ENCODE measurements around the gene ITGB2. TPM values are rescaled to one million over a fixed set of nuclear protein-coding genes. Genes with fewer than 3 reads are reported as not detected.
A peak's percentile ranks its signal among the peaks of the same experiment; 100 is the strongest.
"Not testable (repeated sequence)": the region's sequence is repeated elsewhere in the genome, so short reads cannot be mapped to it uniquely, and the experiment has no call there.

ITGB2 gene
- total and polyA plus RNA-seq, 4 donors: 19.2 to 36.7 (median 27.8) TPM

- Histone ChIP-seq H3K27me3 (ENCODE audit: control insufficient read depth, insufficient read depth, low read length) (peaks cover 60% of the 10 kb centered on the region), H3K4me1 (ENCODE audit: control insufficient read depth, insufficient read depth, low read length) (peaks cover 23% of the 10 kb centered on the region), H3K9me3 (ENCODE audit: control insufficient read depth, insufficient read depth, low read length) (no peaks in the 10 kb centered on the region), H3K36me3 (ENCODE audit: control insufficient read depth, insufficient read depth, low read length) (peaks cover 23% of the 10 kb centered on the region), H3K27ac (ENCODE audit: low read depth, low read length) (no peak overlapping the region), H3K4me3 (ENCODE audit: low read depth, low read length) (no peak overlapping the region)
- WGBS (ENCODE audit: insufficient coverage): 2% methylated on average over 67 of the region's 68 CpGs
- DNase-seq (ENCODE audit: low read depth in 4 of 6, low spot score in 6 of 6): no peak
These were observed 11.9 kb upstream of the ITGB2 start for GRCh38 chr21:44932408-44933181.

GRCh38 chr21:44931501-44932407, 11.1 kb upstream of the ITGB2 start:
- 1% methylated on average over 68 of the region's 78 CpGs for WGBS (ENCODE audit: insufficient coverage)
- Histone ChIP-seq H3K9me3 (ENCODE audit: control insufficient read depth, insufficient read depth, low read length) (no peaks in the 10 kb centered on the region), H3K36me3 (ENCODE audit: control insufficient read depth, insufficient read depth, low read length) (peaks cover 23% of the 10 kb centered on the region), H3K27ac (ENCODE audit: low read depth, low read length) (no peak overlapping the region), H3K4me1 (ENCODE audit: control insufficient read depth, insufficient read depth, low read length) (peaks cover 25% of the 10 kb centered on the region), H3K27me3 (ENCODE audit: control insufficient read depth, insufficient read depth, low read length) (peaks cover 69% of the 10 kb centered on the region), H3K4me3 (ENCODE audit: low read depth, low read length) (no peak overlapping the region)
- DNase-seq (ENCODE audit: low read depth in 4 of 6, low spot score in 6 of 6): no peak

GRCh38 chr21:44931137-44931500, 10.4 kb upstream of the ITGB2 start:
- H3K27me3 ChIP-seq (ENCODE audit: control insufficient read depth, insufficient read depth, low read length): peaks cover 73% of the 10 kb centered on the region
- peak in 1 of 6 donors; percentile 20 for DNase-seq (ENCODE audit: low read depth in 4 of 6, low spot score in 6 of 6)
- H3K4me3 ChIP-seq (ENCODE audit: low read depth, low read length): no peak overlapping the region
- WGBS (ENCODE audit: insufficient coverage): 1% methylated on average over 19 of the region's 19 CpGs
- H3K27ac ChIP-seq (ENCODE audit: low read depth, low read length): no peak overlapping the region
- H3K36me3 ChIP-seq (ENCODE audit: control insufficient read depth, insufficient read depth, low read length): peaks cover 23% of the 10 kb centered on the region
- H3K9me3 ChIP-seq (ENCODE audit: control insufficient read depth, insufficient read depth, low read length): no peaks in the 10 kb centered on the region
- H3K4me1 ChIP-seq (ENCODE audit: control insufficient read depth, insufficient read depth, low read length): peaks cover 25% of the 10 kb centered on the region

DNA sequence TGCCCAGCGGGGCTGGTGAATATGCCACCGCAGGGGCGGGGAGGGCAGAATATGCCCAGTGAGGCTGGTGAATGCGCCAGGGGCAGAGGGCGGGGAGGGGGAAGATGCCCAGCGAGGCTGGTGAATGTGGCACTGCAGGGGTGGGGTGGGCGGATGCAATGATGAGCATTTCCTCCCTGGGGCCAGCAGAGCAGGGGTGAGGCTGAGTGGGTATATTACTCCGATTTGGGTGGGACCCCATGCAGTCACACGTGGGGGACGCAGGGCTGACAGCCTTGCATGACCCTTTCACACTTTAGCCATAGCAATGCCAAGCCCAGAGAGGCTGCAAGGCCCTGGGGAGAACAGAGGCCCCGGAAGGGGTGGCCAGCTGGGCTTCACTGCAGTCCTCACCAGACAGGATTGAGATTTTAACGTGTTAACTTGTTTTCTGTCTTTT, 9.9 kb upstream of the ITGB2 start:
- no peaks in the 10 kb centered on the region for H3K9me3 ChIP-seq (ENCODE audit: control insufficient read depth, insufficient read depth, low read length)
- peaks cover 25% of the 10 kb centered on the region for H3K4me1 ChIP-seq (ENCODE audit: control insufficient read depth, insufficient read depth, low read length)
- no peak overlapping the region for H3K4me3 ChIP-seq (ENCODE audit: low read depth, low read length)
- DNase-seq (ENCODE audit: low read depth in 4 of 6, low spot score in 6 of 6): no peak
- WGBS (ENCODE audit: insufficient coverage): 34% methylated on average over 9 of the region's 12 CpGs
- peaks cover 21% of the 10 kb centered on the region for H3K36me3 ChIP-seq (ENCODE audit: control insufficient read depth, insufficient read depth, low read length)
- H3K27me3 ChIP-seq (ENCODE audit: control insufficient read depth, insufficient read depth, low read length): peaks cover 73% of the 10 kb centered on the region
- no peak overlapping the region for H3K27ac ChIP-seq (ENCODE audit: low read depth, low read length)

DNA sequence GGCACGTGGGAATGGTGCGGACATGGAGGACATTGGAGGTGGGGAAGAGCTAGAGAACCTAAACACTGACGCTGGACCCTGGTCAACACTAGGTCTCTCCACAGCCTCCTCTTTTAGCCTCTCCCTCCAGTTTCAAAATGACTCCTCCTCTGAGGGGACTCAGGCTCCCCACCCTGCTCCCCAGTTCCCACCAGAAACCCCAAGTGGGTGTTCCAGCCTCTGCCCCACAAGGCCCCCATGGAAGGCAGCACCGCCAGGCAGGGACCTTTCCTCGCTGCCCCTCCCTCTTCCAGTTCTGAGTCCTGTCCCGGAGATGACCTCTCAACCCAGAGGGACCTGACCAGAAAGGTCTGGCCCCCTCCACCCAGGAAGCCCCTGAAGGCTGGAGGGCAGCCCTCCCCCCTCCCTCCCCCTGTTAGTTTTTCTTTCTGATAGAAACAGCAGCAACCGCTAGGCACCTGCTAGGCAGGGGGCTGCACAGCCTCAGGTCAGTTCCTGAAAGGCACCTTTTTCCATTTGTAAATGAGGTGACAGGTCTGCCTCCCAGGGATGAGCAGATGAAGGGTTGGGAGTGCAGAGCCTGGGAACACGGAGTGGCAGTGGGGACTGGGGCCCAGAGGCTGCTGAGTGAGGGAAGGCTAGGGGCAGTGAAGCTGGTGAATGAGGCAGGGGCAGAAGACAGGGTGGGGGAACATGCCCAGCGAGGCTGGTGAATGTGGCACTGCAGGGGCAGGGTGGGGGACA, 9.3 kb upstream of the ITGB2 start:
- Histone ChIP-seq H3K27me3 (ENCODE audit: control insufficient read depth, insufficient read depth, low read length) (peaks cover 73% of the 10 kb centered on the region), H3K4me3 (ENCODE audit: low read depth, low read length) (no peak overlapping the region), H3K9me3 (ENCODE audit: control insufficient read depth, insufficient read depth, low read length) (no peaks in the 10 kb centered on the region), H3K27ac (ENCODE audit: low read depth, low read length) (no peak overlapping the region), H3K4me1 (ENCODE audit: control insufficient read depth, insufficient read depth, low read length) (peaks cover 25% of the 10 kb centered on the region), H3K36me3 (ENCODE audit: control insufficient read depth, insufficient read depth, low read length) (peaks cover 16% of the 10 kb centered on the region)
- no peak for DNase-seq (ENCODE audit: low read depth in 4 of 6, low spot score in 6 of 6)
- WGBS (ENCODE audit: insufficient coverage): 36% methylated on average over 6 of the region's 9 CpGs

GRCh38 chr21:44929242-44929798, 8.6 kb upstream of the ITGB2 start:
- no peak for DNase-seq (ENCODE audit: low read depth in 4 of 6, low spot score in 6 of 6)
- Histone ChIP-seq H3K9me3 (ENCODE audit: control insufficient read depth, insufficient read depth, low read length) (no peaks in the 10 kb centered on the region), H3K27me3 (ENCODE audit: control insufficient read depth, insufficient read depth, low read length) (peaks cover 69% of the 10 kb centered on the region), H3K36me3 (ENCODE audit: control insufficient read depth, insufficient read depth, low read length) (peaks cover 9% of the 10 kb centered on the region), H3K4me1 (ENCODE audit: control insufficient read depth, insufficient read depth, low read length) (peaks cover 25% of the 10 kb centered on the region), H3K27ac (ENCODE audit: low read depth, low read length) (no peak overlapping the region), H3K4me3 (ENCODE audit: low read depth, low read length) (no peak overlapping the region)
- WGBS (ENCODE audit: insufficient coverage): 100% methylated on average over 2 of the region's 6 CpGs

DNA sequence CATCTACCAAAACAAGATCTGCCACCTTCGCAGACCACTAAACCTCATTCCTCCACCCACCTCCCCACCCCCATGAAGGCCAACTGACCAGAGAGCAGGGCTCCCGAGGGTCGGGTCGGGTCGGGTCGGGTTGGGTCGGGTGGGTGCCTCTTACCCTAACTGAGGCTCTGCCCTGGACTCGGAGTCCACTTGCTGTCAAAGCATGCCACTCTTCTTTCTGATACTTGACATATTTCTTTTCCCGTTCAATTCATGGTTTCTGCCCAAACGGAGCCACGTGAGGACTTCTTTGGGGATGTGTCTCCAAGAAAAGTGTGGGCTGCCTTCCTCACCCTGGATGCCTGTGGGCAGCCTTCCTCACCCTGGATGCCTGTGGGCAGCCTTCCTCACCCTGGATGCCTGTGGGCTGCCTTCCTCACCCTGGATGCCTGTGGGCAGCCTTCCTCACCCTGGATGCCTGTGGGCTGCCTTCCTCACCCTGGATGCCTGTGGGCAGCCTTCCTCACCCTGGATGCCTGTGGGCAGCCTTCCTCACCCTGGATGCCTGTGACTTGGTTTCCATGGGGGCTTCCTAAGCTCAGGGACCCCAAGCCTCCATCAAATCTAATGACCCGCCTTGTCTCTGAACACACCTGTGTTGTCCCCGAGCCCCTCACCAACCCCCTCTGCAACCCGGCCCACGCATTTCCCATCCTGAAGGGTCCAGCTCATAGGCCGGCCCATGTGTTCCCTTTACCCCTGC, 8.0 kb upstream of the ITGB2 start:
- H3K27ac ChIP-seq (ENCODE audit: low read depth, low read length); H3K4me3 ChIP-seq (ENCODE audit: low read depth, low read length); H3K9me3 ChIP-seq (ENCODE audit: control insufficient read depth, insufficient read depth, low read length); DNase-seq (ENCODE audit: low read depth in 4 of 6, low spot score in 6 of 6); H3K36me3 ChIP-seq (ENCODE audit: control insufficient read depth, insufficient read depth, low read length): not testable (repeated sequence)
- 78% methylated on average over 16 of the region's 16 CpGs for WGBS (ENCODE audit: insufficient coverage)
- Histone ChIP-seq H3K4me1 (ENCODE audit: control insufficient read depth, insufficient read depth, low read length) (peaks cover 25% of the 10 kb centered on the region), H3K27me3 (ENCODE audit: control insufficient read depth, insufficient read depth, low read length) (peaks cover 64% of the 10 kb centered on the region)

- Histone ChIP-seq H3K9me3 (ENCODE audit: control insufficient read depth, insufficient read depth, low read length) (no peaks in the 10 kb centered on the region), H3K4me1 (ENCODE audit: control insufficient read depth, insufficient read depth, low read length) (peaks cover 22% of the 10 kb centered on the region), H3K36me3 (ENCODE audit: control insufficient read depth, insufficient read depth, low read length) (no peaks in the 10 kb centered on the region), H3K27ac (ENCODE audit: low read depth, low read length) (no peak overlapping the region), H3K4me3 (ENCODE audit: low read depth, low read length) (no peak overlapping the region), H3K27me3 (ENCODE audit: control insufficient read depth, insufficient read depth, low read length) (peaks cover 56% of the 10 kb centered on the region)
- DNase-seq (ENCODE audit: low read depth in 4 of 6, low spot score in 6 of 6): no peak
- whole genome bisulfite sequencing (ENCODE audit: insufficient coverage): 23% methylated on average over 8 of the region's 19 CpGs
These were observed 7.1 kb upstream of the ITGB2 start for GRCh38 chr21:44927587-44928461.

Measured in spinal cord (tissue), 10 donors.